K562 (cell line): ENCODE results near the gene CASKIN2. TPM values are rescaled to one million over a fixed set of nuclear protein-coding genes. Genes with fewer than 3 reads are reported as not detected.

Experiments
- ARID1B ChIP-seq: fragments of 450-650 bp; IDR thresholded peaks from 2 replicates; pipeline ENCODE4 v1.6.1; 2016; ENCODE audit warnings: antibody characterized with exemption, mild to moderate bottlenecking, inconsistent platforms
- C11orf30 ChIP-seq: fragments of 450-650 bp; IDR thresholded peaks from 2 replicates; pipeline ENCODE4 v1.6.1; 2016; ENCODE audit warnings: low read depth, mild to moderate bottlenecking
- CCNT2 ChIP-seq: IDR thresholded peaks from 2 replicates; pipeline ENCODE4 v1.6.1; 2011; ENCODE audit warnings: borderline replicate concordance, low read depth, mild to moderate bottlenecking, moderate library complexity, mixed read lengths, low read length; ENCODE audit not compliant: insufficient read length; ENCODE audit errors: extremely low read depth
- CREB1 ChIP-seq, 2 experiments: sonication (generic) in 1 of 2; formaldehyde crosslinking in 1 of 2; IDR thresholded peaks; 2 replicates each; pipeline versions ENCODE4 v1.6.1 to v1.8.0; 2012 to 2022; ENCODE audit warnings: inconsistent platforms in 1 of 2, mild to moderate bottlenecking in 1 of 2, missing genetic modification reagents in 1 of 2, moderate library complexity in 1 of 2
- SMAD2 ChIP-seq: fragments of 150-350 bp; IDR thresholded peaks from 2 replicates; pipeline ENCODE4 v1.6.1; 2014; ENCODE audit warnings: low read depth, mild to moderate bottlenecking, low read length
- ZNF780A ChIP-seq: fragments of 250-450 bp; sonication (Bioruptor Pico); IDR thresholded peaks from 2 replicates; pipeline ENCODE4 v1.5.0; 2021; ENCODE audit warnings: mild to moderate bottlenecking
- polyA plus RNA-seq, 8 experiments: library from polyadenylated mRNA; depleted of rRNA in 4 of 8; stranded (reverse) in 5 of 8; unstranded in 3 of 8; fragments of >200 nt; fragmentation: Nextera tagmentation in 2 of 8; fragmentation: Illumina TruSeq in 1 of 8; extraction: Ambion mirVana in 2 of 8; extraction: Trizol in 1 of 8; gene quantifications; 2 replicates each; pipeline versions ENCODE4 v1.2.1 to v1.2.3, GENCODE V29; 2011 to 2014; ENCODE audit warnings: inconsistent platforms in 1 of 8, missing spikeins in 1 of 8
- total RNA-seq, 7 experiments: library from RNA; depleted of rRNA in 6 of 7; stranded (reverse); fragments of >200 nt in 6 of 7; fragmentation: Illumina TruSeq in 2 of 7; extraction: Trizol in 2 of 7; gene quantifications; 2 replicates each; pipeline versions ENCODE4 v1.2.1 to v1.2.3, GENCODE V29; 2011 to 2021; ENCODE audit warnings: low replicate concordance in 1 of 7
- TF ChIP-seq, protein P1 (sequence below): fragments of 450-650 bp; formaldehyde crosslinking; IDR thresholded peaks from 2 replicates; pipeline ENCODE4 v1.4.0; 2020; ENCODE audit warnings: mild to moderate bottlenecking, moderate library complexity
- TF ChIP-seq, protein P2 (sequence below): sonication (generic); formaldehyde crosslinking; IDR thresholded peaks from 2 replicates; pipeline ENCODE4 v1.8.0; 2023; ENCODE audit warnings: mild to moderate bottlenecking, missing genetic modification reagents
- TF ChIP-seq, protein P3 (sequence below): fragments of 200-600 bp; sonication (generic); IDR thresholded peaks from one replicate; pipeline ENCODE4 v1.6.1; 2012; ENCODE audit warnings: mild to moderate bottlenecking, low read depth, low read length, inconsistent platforms

Gene CASKIN2
- total and polyA plus RNA-seq, 9 of the 15 experiments (the other 6 are each of a cell fraction or from before 2014, with no cell fraction given): 0.01 to 12.2 (median 2.1) TPM

DNA sequence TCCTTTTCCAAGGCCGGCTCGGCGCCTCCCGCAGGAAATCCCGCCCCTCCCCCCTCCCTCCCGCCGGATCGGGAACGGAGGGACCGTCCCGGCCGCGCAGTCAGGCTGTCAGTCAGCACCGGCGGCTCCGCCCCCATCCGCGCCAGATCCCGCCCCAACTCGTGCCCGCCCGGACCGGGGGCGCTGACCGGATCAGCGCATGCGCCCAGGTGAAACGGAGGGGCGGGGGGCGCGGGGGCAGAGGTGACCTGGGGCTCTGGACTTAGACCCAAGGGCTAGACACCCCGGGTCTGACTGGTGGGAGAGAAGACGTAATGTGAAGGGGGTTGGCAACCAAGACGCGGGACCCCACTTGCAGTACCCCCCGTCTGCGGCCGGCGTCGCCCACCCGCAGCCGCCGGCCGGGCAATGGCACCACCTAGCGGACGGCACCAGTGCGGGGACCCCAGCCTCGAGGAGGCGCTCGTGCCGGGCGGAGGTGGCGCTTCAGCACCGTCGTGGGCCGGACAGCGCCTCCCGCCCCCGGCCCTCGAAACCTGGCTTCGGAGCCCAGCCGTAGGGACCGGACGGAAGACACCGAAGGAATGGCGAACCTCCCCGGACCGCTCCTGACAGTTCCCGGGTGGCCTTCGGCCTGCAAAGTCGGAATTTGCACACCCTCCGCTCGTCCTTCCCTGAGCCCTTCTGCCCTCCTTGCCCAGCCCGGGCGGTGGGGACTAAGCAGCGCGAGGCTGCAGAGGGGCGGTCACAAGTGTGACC, at the start of gene CASKIN2 (continued):
- TF ChIP-seq, protein P1, sequence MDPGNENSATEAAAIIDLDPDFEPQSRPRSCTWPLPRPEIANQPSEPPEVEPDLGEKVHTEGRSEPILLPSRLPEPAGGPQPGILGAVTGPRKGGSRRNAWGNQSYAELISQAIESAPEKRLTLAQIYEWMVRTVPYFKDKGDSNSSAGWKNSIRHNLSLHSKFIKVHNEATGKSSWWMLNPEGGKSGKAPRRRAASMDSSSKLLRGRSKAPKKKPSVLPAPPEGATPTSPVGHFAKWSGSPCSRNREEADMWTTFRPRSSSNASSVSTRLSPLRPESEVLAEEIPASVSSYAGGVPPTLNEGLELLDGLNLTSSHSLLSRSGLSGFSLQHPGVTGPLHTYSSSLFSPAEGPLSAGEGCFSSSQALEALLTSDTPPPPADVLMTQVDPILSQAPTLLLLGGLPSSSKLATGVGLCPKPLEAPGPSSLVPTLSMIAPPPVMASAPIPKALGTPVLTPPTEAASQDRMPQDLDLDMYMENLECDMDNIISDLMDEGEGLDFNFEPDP (CRISPR knock-in tag): no peak
- TF ChIP-seq C11orf30 (no peak), CCNT2 (peak; percentile 71), ARID1B (no peak; the same call in 1 of the 2 replicates), SMAD2 (no peak), CREB1 (IDR thresholded peaks at IDR 0.05) (peak; percentile 53; the same call in 1 of the 2 replicates), CREB1 (CRISPR knock-in tag; IDR thresholded peaks at IDR 0.05) (peak; percentile 83), ZNF780A (CRISPR knock-in tag) (no peak)
- TF ChIP-seq, protein P2, sequence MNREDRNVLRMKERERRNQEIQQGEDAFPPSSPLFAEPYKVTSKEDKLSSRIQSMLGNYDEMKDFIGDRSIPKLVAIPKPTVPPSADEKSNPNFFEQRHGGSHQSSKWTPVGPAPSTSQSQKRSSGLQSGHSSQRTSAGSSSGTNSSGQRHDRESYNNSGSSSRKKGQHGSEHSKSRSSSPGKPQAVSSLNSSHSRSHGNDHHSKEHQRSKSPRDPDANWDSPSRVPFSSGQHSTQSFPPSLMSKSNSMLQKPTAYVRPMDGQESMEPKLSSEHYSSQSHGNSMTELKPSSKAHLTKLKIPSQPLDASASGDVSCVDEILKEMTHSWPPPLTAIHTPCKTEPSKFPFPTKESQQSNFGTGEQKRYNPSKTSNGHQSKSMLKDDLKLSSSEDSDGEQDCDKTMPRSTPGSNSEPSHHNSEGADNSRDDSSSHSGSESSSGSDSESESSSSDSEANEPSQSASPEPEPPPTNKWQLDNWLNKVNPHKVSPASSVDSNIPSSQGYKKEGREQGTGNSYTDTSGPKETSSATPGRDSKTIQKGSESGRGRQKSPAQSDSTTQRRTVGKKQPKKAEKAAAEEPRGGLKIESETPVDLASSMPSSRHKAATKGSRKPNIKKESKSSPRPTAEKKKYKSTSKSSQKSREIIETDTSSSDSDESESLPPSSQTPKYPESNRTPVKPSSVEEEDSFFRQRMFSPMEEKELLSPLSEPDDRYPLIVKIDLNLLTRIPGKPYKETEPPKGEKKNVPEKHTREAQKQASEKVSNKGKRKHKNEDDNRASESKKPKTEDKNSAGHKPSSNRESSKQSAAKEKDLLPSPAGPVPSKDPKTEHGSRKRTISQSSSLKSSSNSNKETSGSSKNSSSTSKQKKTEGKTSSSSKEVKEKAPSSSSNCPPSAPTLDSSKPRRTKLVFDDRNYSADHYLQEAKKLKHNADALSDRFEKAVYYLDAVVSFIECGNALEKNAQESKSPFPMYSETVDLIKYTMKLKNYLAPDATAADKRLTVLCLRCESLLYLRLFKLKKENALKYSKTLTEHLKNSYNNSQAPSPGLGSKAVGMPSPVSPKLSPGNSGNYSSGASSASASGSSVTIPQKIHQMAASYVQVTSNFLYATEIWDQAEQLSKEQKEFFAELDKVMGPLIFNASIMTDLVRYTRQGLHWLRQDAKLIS: peak; percentile 97
- TF ChIP-seq, protein P3, sequence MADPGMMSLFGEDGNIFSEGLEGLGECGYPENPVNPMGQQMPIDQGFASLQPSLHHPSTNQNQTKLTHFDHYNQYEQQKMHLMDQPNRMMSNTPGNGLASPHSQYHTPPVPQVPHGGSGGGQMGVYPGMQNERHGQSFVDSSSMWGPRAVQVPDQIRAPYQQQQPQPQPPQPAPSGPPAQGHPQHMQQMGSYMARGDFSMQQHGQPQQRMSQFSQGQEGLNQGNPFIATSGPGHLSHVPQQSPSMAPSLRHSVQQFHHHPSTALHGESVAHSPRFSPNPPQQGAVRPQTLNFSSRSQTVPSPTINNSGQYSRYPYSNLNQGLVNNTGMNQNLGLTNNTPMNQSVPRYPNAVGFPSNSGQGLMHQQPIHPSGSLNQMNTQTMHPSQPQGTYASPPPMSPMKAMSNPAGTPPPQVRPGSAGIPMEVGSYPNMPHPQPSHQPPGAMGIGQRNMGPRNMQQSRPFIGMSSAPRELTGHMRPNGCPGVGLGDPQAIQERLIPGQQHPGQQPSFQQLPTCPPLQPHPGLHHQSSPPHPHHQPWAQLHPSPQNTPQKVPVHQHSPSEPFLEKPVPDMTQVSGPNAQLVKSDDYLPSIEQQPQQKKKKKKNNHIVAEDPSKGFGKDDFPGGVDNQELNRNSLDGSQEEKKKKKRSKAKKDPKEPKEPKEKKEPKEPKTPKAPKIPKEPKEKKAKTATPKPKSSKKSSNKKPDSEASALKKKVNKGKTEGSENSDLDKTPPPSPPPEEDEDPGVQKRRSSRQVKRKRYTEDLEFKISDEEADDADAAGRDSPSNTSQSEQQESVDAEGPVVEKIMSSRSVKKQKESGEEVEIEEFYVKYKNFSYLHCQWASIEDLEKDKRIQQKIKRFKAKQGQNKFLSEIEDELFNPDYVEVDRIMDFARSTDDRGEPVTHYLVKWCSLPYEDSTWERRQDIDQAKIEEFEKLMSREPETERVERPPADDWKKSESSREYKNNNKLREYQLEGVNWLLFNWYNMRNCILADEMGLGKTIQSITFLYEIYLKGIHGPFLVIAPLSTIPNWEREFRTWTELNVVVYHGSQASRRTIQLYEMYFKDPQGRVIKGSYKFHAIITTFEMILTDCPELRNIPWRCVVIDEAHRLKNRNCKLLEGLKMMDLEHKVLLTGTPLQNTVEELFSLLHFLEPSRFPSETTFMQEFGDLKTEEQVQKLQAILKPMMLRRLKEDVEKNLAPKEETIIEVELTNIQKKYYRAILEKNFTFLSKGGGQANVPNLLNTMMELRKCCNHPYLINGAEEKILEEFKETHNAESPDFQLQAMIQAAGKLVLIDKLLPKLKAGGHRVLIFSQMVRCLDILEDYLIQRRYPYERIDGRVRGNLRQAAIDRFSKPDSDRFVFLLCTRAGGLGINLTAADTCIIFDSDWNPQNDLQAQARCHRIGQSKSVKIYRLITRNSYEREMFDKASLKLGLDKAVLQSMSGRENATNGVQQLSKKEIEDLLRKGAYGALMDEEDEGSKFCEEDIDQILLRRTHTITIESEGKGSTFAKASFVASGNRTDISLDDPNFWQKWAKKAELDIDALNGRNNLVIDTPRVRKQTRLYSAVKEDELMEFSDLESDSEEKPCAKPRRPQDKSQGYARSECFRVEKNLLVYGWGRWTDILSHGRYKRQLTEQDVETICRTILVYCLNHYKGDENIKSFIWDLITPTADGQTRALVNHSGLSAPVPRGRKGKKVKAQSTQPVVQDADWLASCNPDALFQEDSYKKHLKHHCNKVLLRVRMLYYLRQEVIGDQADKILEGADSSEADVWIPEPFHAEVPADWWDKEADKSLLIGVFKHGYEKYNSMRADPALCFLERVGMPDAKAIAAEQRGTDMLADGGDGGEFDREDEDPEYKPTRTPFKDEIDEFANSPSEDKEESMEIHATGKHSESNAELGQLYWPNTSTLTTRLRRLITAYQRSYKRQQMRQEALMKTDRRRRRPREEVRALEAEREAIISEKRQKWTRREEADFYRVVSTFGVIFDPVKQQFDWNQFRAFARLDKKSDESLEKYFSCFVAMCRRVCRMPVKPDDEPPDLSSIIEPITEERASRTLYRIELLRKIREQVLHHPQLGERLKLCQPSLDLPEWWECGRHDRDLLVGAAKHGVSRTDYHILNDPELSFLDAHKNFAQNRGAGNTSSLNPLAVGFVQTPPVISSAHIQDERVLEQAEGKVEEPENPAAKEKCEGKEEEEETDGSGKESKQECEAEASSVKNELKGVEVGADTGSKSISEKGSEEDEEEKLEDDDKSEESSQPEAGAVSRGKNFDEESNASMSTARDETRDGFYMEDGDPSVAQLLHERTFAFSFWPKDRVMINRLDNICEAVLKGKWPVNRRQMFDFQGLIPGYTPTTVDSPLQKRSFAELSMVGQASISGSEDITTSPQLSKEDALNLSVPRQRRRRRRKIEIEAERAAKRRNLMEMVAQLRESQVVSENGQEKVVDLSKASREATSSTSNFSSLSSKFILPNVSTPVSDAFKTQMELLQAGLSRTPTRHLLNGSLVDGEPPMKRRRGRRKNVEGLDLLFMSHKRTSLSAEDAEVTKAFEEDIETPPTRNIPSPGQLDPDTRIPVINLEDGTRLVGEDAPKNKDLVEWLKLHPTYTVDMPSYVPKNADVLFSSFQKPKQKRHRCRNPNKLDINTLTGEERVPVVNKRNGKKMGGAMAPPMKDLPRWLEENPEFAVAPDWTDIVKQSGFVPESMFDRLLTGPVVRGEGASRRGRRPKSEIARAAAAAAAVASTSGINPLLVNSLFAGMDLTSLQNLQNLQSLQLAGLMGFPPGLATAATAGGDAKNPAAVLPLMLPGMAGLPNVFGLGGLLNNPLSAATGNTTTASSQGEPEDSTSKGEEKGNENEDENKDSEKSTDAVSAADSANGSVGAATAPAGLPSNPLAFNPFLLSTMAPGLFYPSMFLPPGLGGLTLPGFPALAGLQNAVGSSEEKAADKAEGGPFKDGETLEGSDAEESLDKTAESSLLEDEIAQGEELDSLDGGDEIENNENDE: no peak
